ENCODE results near the gene TPST1.

- no peak for TF ChIP-seq EP300 (IDR thresholded peaks at IDR 0.05; ENCODE audit: low read depth)
- no peak for TF ChIP-seq CTCF (IDR thresholded peaks at IDR 0.05)
- TF ChIP-seq POLR2A (IDR thresholded peaks at IDR 0.05), result no peak
- TF ChIP-seq POLR2AphosphoS5 (IDR thresholded peaks at IDR 0.05), result no peak
Observed at GRCh38 chr7:66178258-66178657, 26.9 kb upstream of the TPST1 start.
